Measurements from ENCODE around the gene BMPR1B. TPM values are rescaled to one million over a fixed set of nuclear protein-coding genes. Genes with fewer than 3 reads are reported as not detected.

Gene BMPR1B
- total and polyA plus RNA-seq, 2 of the 8 experiments (the other 6 are each of a cell fraction or from before 2014, with no cell fraction given) = 0.14 to 1.1 TPM

- TF ChIP-seq RAD21 (IDR thresholded peaks at IDR 0.05 in 1 of 2, conservative IDR thresholded peaks at IDR 0.05 in 1 of 2; ENCODE audit: low read depth in 2 of 2, low read length in 2 of 2) (no peak), RBBP5 (IDR thresholded peaks at IDR 0.05; ENCODE audit: borderline replicate concordance, low read depth, low read length) (no peak), RFX5 (IDR thresholded peaks at IDR 0.05; ENCODE audit: borderline replicate concordance, low read depth, low read length) (no peak), CHD1 (IDR thresholded peaks at IDR 0.05; ENCODE audit: low read depth, low read length) (no peak)
These were observed 242.4 kb downstream of the BMPR1B start (continued) for GRCh38 chr4:95000076-95000648.

All from H1 (cell line).